NCI-H187 (cell line): ENCODE results near the gene SMPX.

Source experiments
- DNase-seq, 2 experiments: peaks; one replicate each; lab custom pipeline; 2025; lab: John Stamatoyannopoulos, UW

Gene SMPX

GRCh38 chrX:21711848-21712197, 46.1 kb downstream of the SMPX start:
- DNase-seq, result no peak

- DNase-seq, result no peak
Measured at GRCh38 chrX:21711129-21711847, 46.6 kb downstream of the SMPX start.

- no peak for DNase-seq
Measured at GRCh38 chrX:21708116-21708515, 49.8 kb downstream of the SMPX start.

GRCh38 chrX:21705225-21705624, 52.7 kb downstream of the SMPX start:
- DNase-seq, result no peak

GRCh38 chrX:21702725-21703124, 55.2 kb downstream of the SMPX start:
- DNase-seq, result no peak

- DNase-seq, result no peak
Measured at GRCh38 chrX:21700967-21701366, 56.9 kb downstream of the SMPX start.

GRCh38 chrX:21700275-21700674, 57.6 kb downstream of the SMPX start:
- DNase-seq, result no peak

GRCh38 chrX:21699136-21699535, 58.8 kb downstream of the SMPX start:
- DNase-seq, result no peak

GRCh38 chrX:21698272-21698671, 59.6 kb downstream of the SMPX start:
- DNase-seq, result no peak

- DNase-seq, result no peak
Measured at GRCh38 chrX:21691512-21692018, 66.4 kb downstream of the SMPX start.

GRCh38 chrX:21683941-21684340, 74.0 kb downstream of the SMPX start:
- no peak for DNase-seq

- no peak for DNase-seq
Measured at GRCh38 chrX:21678048-21678612, 79.8 kb downstream of the SMPX start.

- DNase-seq, result no peak
Measured at GRCh38 chrX:21675931-21676330, 82.0 kb downstream of the SMPX start.

- DNase-seq, result no peak
Measured at GRCh38 chrX:21674430-21675186, 83.3 kb downstream of the SMPX start.

GRCh38 chrX:21666679-21667078, 91.2 kb downstream of the SMPX start:
- DNase-seq, result no peak

GRCh38 chrX:21666252-21666651, 91.7 kb downstream of the SMPX start:
- no peak for DNase-seq

- no peak for DNase-seq
Measured at GRCh38 chrX:21662761-21663160, 95.2 kb downstream of the SMPX start.

- no peak for DNase-seq
Measured at GRCh38 chrX:21661316-21661715, 96.6 kb downstream of the SMPX start.

- DNase-seq, result no peak
Measured at GRCh38 chrX:21660156-21660555, 97.8 kb downstream of the SMPX start.

- no peak for DNase-seq
Measured at GRCh38 chrX:21659320-21659719, 98.6 kb downstream of the SMPX start.

GRCh38 chrX:21658746-21659145, 99.2 kb downstream of the SMPX start:
- DNase-seq, result no peak

GRCh38 chrX:21658152-21658737, 99.7 kb downstream of the SMPX start, which contains the start of gene KLHL34:
TSS of gene KLHL34 (minus strand) at chrX:21658330. CDS start at chrX:21657788, 542 bp downstream.
- no peak for DNase-seq
